Skeletal muscle cell (primary cell): ENCODE measurements around the gene MERTK.
"Not testable (repeated sequence)": the region's sequence is repeated elsewhere in the genome, so short reads cannot be mapped to it uniquely, and the experiment has no call there.

ENCODE experiments used
- DNase-seq: peaks from one replicate; pipeline ENCODE4 v3.0.0-alpha.2; 2010; ENCODE audit warnings: low read depth
- H3K4me3 ChIP-seq: 2 replicates; pipeline ENCODE4 v1.5.1; 2011; ENCODE audit warnings: low read depth, mild to moderate bottlenecking, control low read depth, low read length, moderate library complexity

The MERTK gene

GRCh38 chr2:111940333-111941196, 42.2 kb downstream of the MERTK start:
- no peak overlapping the region for H3K4me3 ChIP-seq
- no peak for DNase-seq

GRCh38 chr2:111941531-111941930, 43.1 kb downstream of the MERTK start:
- no peak overlapping the region for H3K4me3 ChIP-seq
- DNase-seq = no peak

- no peak overlapping the region for H3K4me3 ChIP-seq
- DNase-seq = no peak
Measured at GRCh38 chr2:111944531-111945210, 46.3 kb downstream of the MERTK start.

GRCh38 chr2:111945444-111946293, 47.3 kb downstream of the MERTK start:
- DNase-seq = no peak
- H3K4me3 ChIP-seq = no peak overlapping the region

- DNase-seq = peak; percentile 84
- H3K4me3 ChIP-seq = no peak overlapping the region
Measured at GRCh38 chr2:111946294-111947114, 48.1 kb downstream of the MERTK start.

- DNase-seq = no peak
- H3K4me3 ChIP-seq = no peak overlapping the region
Measured at GRCh38 chr2:111947219-111947618, 48.8 kb downstream of the MERTK start.

GRCh38 chr2:111948832-111949231, 50.4 kb downstream of the MERTK start:
- no peak for DNase-seq
- H3K4me3 ChIP-seq = no peak overlapping the region

GRCh38 chr2:111950236-111950635, 51.8 kb downstream of the MERTK start:
- H3K4me3 ChIP-seq = no peak overlapping the region
- no peak for DNase-seq

- H3K4me3 ChIP-seq = no peak overlapping the region
- no peak for DNase-seq
Measured at GRCh38 chr2:111951486-111951885, 53.1 kb downstream of the MERTK start.

GRCh38 chr2:111952871-111953452, 54.6 kb downstream of the MERTK start:
- H3K4me3 ChIP-seq = no peak overlapping the region
- DNase-seq = no peak

- no peak for DNase-seq
- H3K4me3 ChIP-seq = no peak overlapping the region
Measured at GRCh38 chr2:111954602-111955332, 56.4 kb downstream of the MERTK start.

- DNase-seq = no peak
- no peak overlapping the region for H3K4me3 ChIP-seq
Measured at GRCh38 chr2:111957872-111958354, 59.5 kb downstream of the MERTK start.

GRCh38 chr2:111958901-111959300, 60.5 kb downstream of the MERTK start:
- H3K4me3 ChIP-seq = no peak overlapping the region
- DNase-seq = no peak

GRCh38 chr2:111961663-111962062, 63.3 kb downstream of the MERTK start:
- no peak for DNase-seq
- no peak overlapping the region for H3K4me3 ChIP-seq

GRCh38 chr2:111963086-111963485, 64.7 kb downstream of the MERTK start:
- DNase-seq, H3K4me3 ChIP-seq: not testable (repeated sequence)

- not testable (repeated sequence) for H3K4me3 ChIP-seq, DNase-seq
Measured at GRCh38 chr2:111963508-111963907, 65.1 kb downstream of the MERTK start.

- no peak for DNase-seq
- no peak overlapping the region for H3K4me3 ChIP-seq
Measured at GRCh38 chr2:111965062-111965461, 66.7 kb downstream of the MERTK start.

- DNase-seq = no peak
- no peak overlapping the region for H3K4me3 ChIP-seq
Measured at GRCh38 chr2:111966241-111966640, 67.8 kb downstream of the MERTK start.
